WERI-Rb-1 (cell line): ENCODE results near the gene AHNAK.
"Not testable (repeated sequence)": the region's sequence is repeated elsewhere in the genome, so short reads cannot be mapped to it uniquely, and the experiment has no call there.

Experiments used
- DNase-seq: peaks from one replicate; pipeline ENCODE4 v3.0.0-alpha.2; 2020
- H3K27ac ChIP-seq: fragments of 250-450 bp; sonication (Bioruptor Pico); 2 replicates; pipeline ENCODE4 v1.5.1; 2020; ENCODE audit warnings: mild to moderate bottlenecking, moderate library complexity
- H3K27me3 ChIP-seq: fragments of 250-450 bp; sonication (Bioruptor Pico); 2 replicates; pipeline ENCODE4 v1.5.1; 2021; ENCODE audit warnings: mild to moderate bottlenecking, low read depth, moderate library complexity; ENCODE audit not compliant: insufficient read depth, severe bottlenecking
- H3K36me3 ChIP-seq: fragments of 250-450 bp; sonication (Bioruptor Pico); 2 replicates; pipeline ENCODE4 v1.5.1; 2020; ENCODE audit warnings: mild to moderate bottlenecking, moderate library complexity
- H3K4me3 ChIP-seq: 2 replicates; pipeline ENCODE4 v1.5.1; 2011; ENCODE audit warnings: low read depth, mild to moderate bottlenecking, control low read depth, low read length
- H3K9me3 ChIP-seq: fragments of 250-450 bp; sonication (Bioruptor Pico); 2 replicates; pipeline ENCODE4 v1.5.1; 2021; ENCODE audit warnings: mild to moderate bottlenecking, moderate library complexity; ENCODE audit not compliant: severe bottlenecking
- CTCF ChIP-seq: IDR thresholded peaks from 2 replicates; pipeline ENCODE4 v1.5.1; 2011; ENCODE audit warnings: low read depth, mild to moderate bottlenecking, control low read depth, inconsistent platforms, low read length

The AHNAK gene

DNA sequence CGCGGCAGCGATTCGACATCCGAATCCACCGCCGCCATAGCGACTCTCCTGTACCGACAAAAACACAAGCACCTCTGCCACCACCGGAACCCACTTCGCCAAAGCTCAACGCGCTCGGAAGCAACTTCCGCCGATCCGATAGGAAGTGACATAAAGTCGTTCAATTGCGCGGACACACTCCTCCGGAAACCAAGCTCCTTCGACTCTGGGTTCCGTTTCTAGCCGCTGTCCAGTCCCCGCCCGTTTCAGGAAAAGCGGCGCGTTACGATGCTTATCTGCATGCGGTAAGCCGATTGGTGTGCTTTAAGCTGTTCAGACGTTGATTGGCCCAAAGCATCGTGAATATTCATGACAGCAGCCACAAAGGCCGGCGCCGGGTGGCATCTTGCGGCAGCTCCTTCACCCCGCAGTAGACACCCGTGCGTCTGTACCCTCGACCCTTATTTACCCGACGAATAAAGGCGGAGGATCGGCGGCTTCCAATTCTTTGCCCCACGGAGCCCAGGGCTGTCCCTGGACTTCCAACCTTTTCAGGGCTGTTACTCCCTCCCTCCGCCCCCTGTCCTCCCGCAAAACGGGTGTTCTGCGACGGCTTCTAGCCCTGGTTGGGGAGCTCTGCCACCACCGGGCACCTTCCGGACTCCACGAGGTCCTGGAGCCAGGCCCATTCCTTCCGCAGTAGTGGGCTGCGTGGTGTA is 45.0 kb upstream of the AHNAK start, which contains the start of gene TUT1:
TSS of gene TUT1 (minus strand) at position 76 of the 698 bp plus-strand sequence. CDS start at position 38, 38 bp downstream.
- peaks cover 56% of the 10 kb centered on the region for H3K36me3 ChIP-seq
- peak within 1 kb of the TSS; percentile 96 for H3K27ac ChIP-seq
- no peak for TF ChIP-seq CTCF
- H3K9me3 ChIP-seq: no peaks in the 10 kb centered on the region
- DNase-seq: peak; percentile 97
- H3K4me3 ChIP-seq: peak within 1 kb of the TSS; percentile 59
- H3K27me3 ChIP-seq: no peaks in the 10 kb centered on the region

DNA sequence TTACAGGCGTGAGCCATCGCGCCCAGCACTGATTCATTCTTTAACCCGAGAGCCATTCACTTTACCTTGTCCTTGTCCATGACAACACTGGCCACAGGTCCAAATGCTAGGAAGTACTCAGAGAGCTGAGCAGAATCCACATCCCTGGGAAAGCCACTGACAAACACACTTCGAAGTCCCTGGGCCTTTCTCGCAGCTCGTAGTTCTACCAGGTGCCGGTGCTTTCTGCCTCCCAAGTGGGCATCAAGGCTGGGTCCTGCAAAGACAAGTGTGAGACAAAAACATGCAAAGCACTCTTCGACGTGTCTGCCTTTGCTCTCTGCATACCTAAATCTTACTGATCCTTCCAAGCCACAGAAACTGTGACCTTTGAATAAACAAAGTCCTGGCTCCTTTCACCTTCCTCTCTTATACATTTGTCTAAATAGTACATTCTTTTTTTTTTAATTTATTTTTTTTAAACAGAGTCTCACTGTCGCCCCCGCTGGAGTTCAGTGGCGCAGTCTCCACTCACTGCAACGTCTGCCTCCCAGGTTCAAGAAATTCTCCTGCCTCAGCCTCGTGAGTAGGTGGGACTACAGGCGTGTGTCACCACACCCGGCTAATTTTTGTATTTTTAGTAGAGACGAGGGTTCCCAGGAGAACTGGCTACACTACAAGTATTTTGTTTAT is 42.5 kb upstream of the AHNAK start:
- 0 out of 2 replicates have a peak, but pooled peaks have one; percentile 20 for TF ChIP-seq CTCF

DNA sequence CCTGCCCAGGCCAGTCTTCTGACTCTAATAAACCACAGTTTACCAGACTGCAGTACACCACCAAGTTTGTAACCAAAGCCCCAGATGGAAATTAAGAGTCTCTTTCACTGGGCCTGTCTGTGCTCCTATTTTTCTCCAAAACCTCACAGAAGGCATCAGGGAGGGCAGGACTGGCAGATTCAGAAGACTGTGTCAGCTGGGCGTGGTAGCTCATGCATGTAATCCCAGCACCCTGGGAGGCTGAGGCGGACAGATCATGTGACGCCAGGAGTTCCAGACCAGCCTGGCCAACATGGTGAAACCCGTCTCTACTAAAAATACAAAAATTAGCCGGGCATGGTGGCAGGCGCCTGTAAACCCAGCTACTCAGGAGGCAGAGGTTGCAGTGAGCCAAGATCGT is 38.8 kb upstream of the AHNAK start:
- not testable (repeated sequence) for H3K27me3 ChIP-seq, DNase-seq, H3K4me3 ChIP-seq, H3K9me3 ChIP-seq, H3K27ac ChIP-seq
- peaks cover 45% of the 10 kb centered on the region for H3K36me3 ChIP-seq

More for the DNA sequence above, 42.5 kb upstream of the AHNAK start:
- no peaks in the 10 kb centered on the region for H3K27me3 ChIP-seq
- H3K4me3 ChIP-seq: no peak overlapping the region
- H3K9me3 ChIP-seq: no peaks in the 10 kb centered on the region
- no peak for DNase-seq
- H3K27ac ChIP-seq: no peak overlapping the region
- H3K36me3 ChIP-seq: peaks cover 53% of the 10 kb centered on the region

DNA sequence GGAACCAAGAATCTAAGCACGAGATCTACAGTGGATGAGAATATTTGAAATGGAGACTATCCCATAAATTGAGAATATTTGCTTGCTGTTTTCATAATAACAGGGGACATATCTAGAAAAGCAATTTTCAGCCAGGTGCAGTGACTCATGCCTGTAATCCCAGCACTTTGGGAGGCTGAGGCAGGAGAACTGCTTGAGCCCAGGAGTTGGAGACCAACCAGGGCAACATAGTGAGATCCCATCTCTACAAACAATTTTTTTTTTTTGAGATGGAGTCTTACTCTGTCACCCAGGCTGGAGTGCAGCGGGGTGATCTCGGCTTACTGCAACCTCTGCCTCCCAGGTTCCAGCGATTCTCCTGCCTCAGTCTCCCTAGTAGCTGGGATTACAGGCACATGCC is 35.1 kb upstream of the AHNAK start:
- not testable (repeated sequence) for H3K9me3 ChIP-seq, H3K27ac ChIP-seq
- H3K36me3 ChIP-seq: peaks cover 56% of the 10 kb centered on the region

GRCh38 chr11:62580959-62581715 is 34.5 kb upstream of the AHNAK start:
- Histone ChIP-seq H3K27me3 (no peaks in the 10 kb centered on the region), H3K9me3 (no peaks in the 10 kb centered on the region), H3K36me3 (peaks cover 56% of the 10 kb centered on the region), H3K4me3 (no peak overlapping the region), H3K27ac (no peak overlapping the region)
- DNase-seq: no peak
- no peak for TF ChIP-seq CTCF

More for the DNA sequence above, 35.1 kb upstream of the AHNAK start:
- H3K27me3 ChIP-seq, DNase-seq, H3K4me3 ChIP-seq: not testable (repeated sequence)

DNA sequence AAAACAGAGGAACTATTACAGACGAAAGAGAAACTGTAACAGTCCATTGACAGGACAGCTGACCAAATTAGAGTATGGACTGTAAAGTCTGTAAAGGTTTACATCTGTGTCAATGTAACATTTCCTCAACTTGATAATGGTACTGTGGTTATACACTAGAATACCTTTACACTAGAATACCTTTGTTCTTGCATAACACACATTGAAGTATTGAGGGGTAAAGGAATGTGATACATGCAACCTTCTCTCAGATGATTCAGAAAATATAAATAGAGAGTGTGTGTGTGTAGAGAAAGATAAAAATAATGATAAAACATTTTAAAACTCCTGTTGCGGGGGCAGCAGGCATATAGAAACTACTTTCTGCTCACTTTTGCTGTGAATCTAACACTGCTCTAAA is 32.6 kb upstream of the AHNAK start:
- Histone ChIP-seq H3K27ac (no peak overlapping the region), H3K27me3 (no peaks in the 10 kb centered on the region), H3K4me3 (no peak overlapping the region), H3K36me3 (peaks cover 50% of the 10 kb centered on the region), H3K9me3 (no peaks in the 10 kb centered on the region)
- no peak for DNase-seq
- TF ChIP-seq CTCF: no peak
